Lower leg skin (tissue), 3 donors: Measurements from ENCODE around the gene PHOSPHO2.
"Not testable (repeated sequence)": the region's sequence is repeated elsewhere in the genome, so short reads cannot be mapped to it uniquely, and the experiment has no call there.

Experiments used
- CTCF ChIP-seq, 3 donors: fragments of 450-650 bp; IDR thresholded peaks; one replicate each; pipeline ENCODE4 v1.5.1; 2016; ENCODE audit warnings: antibody characterized with exemption in 3 of 3, mild to moderate bottlenecking in 3 of 3, moderate library complexity in 2 of 3
- POLR2A ChIP-seq, 2 donors: fragments of 450-650 bp; IDR thresholded peaks; one replicate each; pipeline ENCODE4 v1.6.1; 2016 to 2017; ENCODE audit warnings: antibody characterized with exemption in 2 of 2, mild to moderate bottlenecking in 1 of 2, moderate library complexity in 1 of 2

GRCh38 chr2:169686825-169687224 is 7.4 kb upstream of the PHOSPHO2 start:
- TF ChIP-seq CTCF, POLR2A (IDR thresholded peaks at IDR 0.05): not testable (repeated sequence)
